Measurements from ENCODE around the gene KDM5C. TPM values are rescaled to one million over a fixed set of nuclear protein-coding genes. Genes with fewer than 3 reads are reported as not detected.
A peak's percentile ranks its signal among the peaks of the same experiment; 100 is the strongest.

KDM5C gene
- polyA plus RNA-seq, 1 donor from 2014 or later = 67.8 TPM

GRCh38 chrX:53263597-53264094, 38.6 kb upstream of the KDM5C start:
- H4K20me1 ChIP-seq (ENCODE audit: insufficient read depth) = no peaks in the 10 kb centered on the region
- H3K79me2 ChIP-seq (replicated peaks; ENCODE audit: insufficient read depth, low read length) = no peaks in the 10 kb centered on the region
- no peak overlapping the region for H3K27ac ChIP-seq (ENCODE audit: low read length)
- TF ChIP-seq EZH2 (IDR thresholded peaks at IDR 0.05; ENCODE audit: borderline replicate concordance, insufficient read depth, low read length, poor library complexity, severe bottlenecking) (no peak), TAF1 (IDR thresholded peaks at IDR 0.05; ENCODE audit: low read depth) (no peak), EP300 (conservative IDR thresholded peaks at IDR 0.05; ENCODE audit: poor library complexity, severe bottlenecking) (no peak), MXI1 (conservative IDR thresholded peaks at IDR 0.05; ENCODE audit: poor library complexity, severe bottlenecking) (no peak), CTCF (IDR thresholded peaks at IDR 0.05; ENCODE audit: poor library complexity, severe bottlenecking) (no peak), POLR2AphosphoS5 (IDR thresholded peaks at IDR 0.05) (no peak), SMC3 (conservative IDR thresholded peaks at IDR 0.05; ENCODE audit: poor library complexity) (no peak), REST (IDR thresholded peaks at IDR 0.05; ENCODE audit: borderline replicate concordance) (no peak), RAD21 (conservative IDR thresholded peaks at IDR 0.05) (no peak)
- H2AFZ ChIP-seq (ENCODE audit: low read depth, low read length) = no peak overlapping the region
- H3K4me2 ChIP-seq (ENCODE audit: low read length) = no peak overlapping the region
- H3K36me3 ChIP-seq (ENCODE audit: insufficient read depth, low read length) = no peaks in the 10 kb centered on the region
- H3K9me3 ChIP-seq (ENCODE audit: low read length) = no peaks in the 10 kb centered on the region
- no peak overlapping the region for H3K9ac ChIP-seq (ENCODE audit: low read length)
- no peaks in the 10 kb centered on the region for H3K9me2 ChIP-seq (ENCODE audit: insufficient read depth, low read length)
- no peak overlapping the region for H3K4me3 ChIP-seq (ENCODE audit: low read length)
- H3F3A ChIP-seq (ENCODE audit: insufficient read depth, low read length, poor library complexity, severe bottlenecking) = no peaks in the 10 kb centered on the region
- no peaks in the 10 kb centered on the region for H3K27me3 ChIP-seq (ENCODE audit: insufficient read depth, low read depth, low read length)

- Histone ChIP-seq H3K27ac (ENCODE audit: low read length) (peak overlapping the region; percentile 75), H3K9me3 (ENCODE audit: low read length) (no peaks in the 10 kb centered on the region), H3K9ac (ENCODE audit: low read length) (peak overlapping the region; percentile 49), H3K27me3 (ENCODE audit: insufficient read depth, low read depth, low read length) (no peaks in the 10 kb centered on the region), H3K4me3 (ENCODE audit: low read length) (peak overlapping the region; percentile 52), H4K20me1 (ENCODE audit: insufficient read depth) (no peaks in the 10 kb centered on the region), H3F3A (ENCODE audit: insufficient read depth, low read length, poor library complexity, severe bottlenecking) (no peaks in the 10 kb centered on the region), H3K4me2 (ENCODE audit: low read length) (peak overlapping the region; percentile 35), H3K36me3 (ENCODE audit: insufficient read depth, low read length) (no peaks in the 10 kb centered on the region), H2AFZ (ENCODE audit: low read depth, low read length) (no peak overlapping the region), H3K79me2 (replicated peaks; ENCODE audit: insufficient read depth, low read length) (no peaks in the 10 kb centered on the region), H3K9me2 (ENCODE audit: insufficient read depth, low read length) (no peaks in the 10 kb centered on the region)
- TF ChIP-seq TAF1 (IDR thresholded peaks at IDR 0.05; ENCODE audit: low read depth) (no peak), CTCF (IDR thresholded peaks at IDR 0.05; ENCODE audit: poor library complexity, severe bottlenecking) (no peak), REST (IDR thresholded peaks at IDR 0.05; ENCODE audit: borderline replicate concordance) (no peak), RAD21 (conservative IDR thresholded peaks at IDR 0.05) (no peak), EZH2 (IDR thresholded peaks at IDR 0.05; ENCODE audit: borderline replicate concordance, insufficient read depth, low read length, poor library complexity, severe bottlenecking) (no peak), SMC3 (conservative IDR thresholded peaks at IDR 0.05; ENCODE audit: poor library complexity) (no peak), POLR2AphosphoS5 (IDR thresholded peaks at IDR 0.05) (no peak)
Observed at GRCh38 chrX:53262918-53263394, 37.9 kb upstream of the KDM5C start.

Measured in neural cell (in vitro differentiated cells).